HepG2 (cell line): ENCODE results near the gene TCTA. TPM values are rescaled to one million over a fixed set of nuclear protein-coding genes. Genes with fewer than 3 reads are reported as not detected.

Source experiments
- ATF7 ChIP-seq, 2 experiments: fragments of 450-650 bp in 1 of 2; sonication (generic) in 1 of 2; formaldehyde crosslinking in 1 of 2; IDR thresholded peaks; 2 replicates each; pipeline versions ENCODE4 v1.4.0 to v1.6.1; 2016 to 2020; ENCODE audit warnings: antibody characterized with exemption in 1 of 2, mild to moderate bottlenecking in 1 of 2, missing genetic modification reagents in 1 of 2
- CBX5 ChIP-seq: sonication (generic); formaldehyde crosslinking; IDR thresholded peaks from 2 replicates; pipeline ENCODE4 v1.4.0; 2020; ENCODE audit warnings: missing genetic modification reagents, borderline replicate concordance
- DMAP1 ChIP-seq: IDR thresholded peaks from 2 replicates; pipeline ENCODE4 v1.6.1; 2016
- DNMT1 ChIP-seq: sonication (generic); formaldehyde crosslinking; IDR thresholded peaks from 2 replicates; pipeline ENCODE4 v1.5.1; 2020; ENCODE audit warnings: mild to moderate bottlenecking, missing genetic modification reagents
- DNMT3B ChIP-seq: conservative IDR thresholded peaks from 2 replicates; pipeline ENCODE4 v1.6.1; 2016; ENCODE audit warnings: missing biosample characterization, control low read depth
- GLI4 ChIP-seq: sonication (generic); formaldehyde crosslinking; IDR thresholded peaks from 2 replicates; pipeline ENCODE4 v1.5.1; 2020; ENCODE audit warnings: missing genetic modification reagents, mild to moderate bottlenecking, moderate library complexity, borderline replicate concordance
- GRHL1 ChIP-seq: sonication (generic); formaldehyde crosslinking; conservative IDR thresholded peaks from 2 replicates; pipeline ENCODE4 v1.8.0; 2022; ENCODE audit warnings: missing genetic modification reagents
- JUNB ChIP-seq: sonication (generic); formaldehyde crosslinking; IDR thresholded peaks from 2 replicates; pipeline ENCODE4 v1.8.0; 2022; ENCODE audit warnings: missing genetic modification reagents, mild to moderate bottlenecking, borderline replicate concordance
- KMT2A ChIP-seq: sonication (generic); formaldehyde crosslinking; IDR thresholded peaks from 2 replicates; pipeline ENCODE4 v1.4.0; 2020; ENCODE audit warnings: missing genetic modification reagents
- NFE2L1 ChIP-seq: sonication (generic); formaldehyde crosslinking; IDR thresholded peaks from 2 replicates; pipeline ENCODE4 v1.4.0; 2020; ENCODE audit warnings: missing genetic modification reagents, mild to moderate bottlenecking, borderline replicate concordance
- RCOR2 ChIP-seq: IDR thresholded peaks from 2 replicates; pipeline ENCODE4 v1.6.1; 2016; ENCODE audit warnings: missing biosample characterization, missing genetic modification reagents
- REXO4 ChIP-seq: sonication (generic); formaldehyde crosslinking; IDR thresholded peaks from 2 replicates; pipeline ENCODE4 v1.8.0; 2022; ENCODE audit warnings: missing genetic modification reagents, mild to moderate bottlenecking, borderline replicate concordance
- RFX1 ChIP-seq: fragments of 450-650 bp; IDR thresholded peaks from 2 replicates; pipeline ENCODE4 v1.6.1; 2017
- TFAP4 ChIP-seq: sonication (generic); IDR thresholded peaks from 2 replicates; pipeline ENCODE4 v1.6.1; 2016; ENCODE audit warnings: low read depth, borderline replicate concordance
- YEATS2 ChIP-seq: sonication (generic); formaldehyde crosslinking; IDR thresholded peaks from 2 replicates; pipeline ENCODE4 v1.4.0; 2020; ENCODE audit warnings: missing genetic modification reagents, borderline replicate concordance
- ZBTB10 ChIP-seq: sonication (generic); formaldehyde crosslinking; IDR thresholded peaks from 2 replicates; pipeline ENCODE4 v1.4.0; 2020; ENCODE audit warnings: missing genetic modification reagents, borderline replicate concordance
- ZNF24 ChIP-seq: fragments of 450-650 bp; IDR thresholded peaks from 2 replicates; pipeline ENCODE4 v1.6.1; 2017; ENCODE audit warnings: antibody characterized with exemption, mild to moderate bottlenecking
- ZNF280B ChIP-seq: sonication (generic); formaldehyde crosslinking; IDR thresholded peaks from 2 replicates; pipeline ENCODE4 v1.5.0; 2020; ENCODE audit warnings: missing genetic modification reagents, mild to moderate bottlenecking, borderline replicate concordance
- ZNF382 ChIP-seq: sonication (generic); formaldehyde crosslinking; IDR thresholded peaks from 2 replicates; pipeline ENCODE4 v1.5.0; 2020; ENCODE audit warnings: missing genetic modification reagents, mild to moderate bottlenecking, borderline replicate concordance
- ZNF749 ChIP-seq: sonication (generic); formaldehyde crosslinking; IDR thresholded peaks from 2 replicates; pipeline ENCODE4 v1.8.0; 2022; ENCODE audit warnings: mild to moderate bottlenecking, missing genetic modification reagents, moderate library complexity, borderline replicate concordance
- ZNF878 ChIP-seq: sonication (generic); formaldehyde crosslinking; IDR thresholded peaks from 2 replicates; pipeline ENCODE4 v1.8.1; 2023; ENCODE audit warnings: mild to moderate bottlenecking, missing genetic modification reagents, moderate library complexity
- ZNF879 ChIP-seq: sonication (generic); formaldehyde crosslinking; IDR thresholded peaks from 2 replicates; pipeline ENCODE4 v1.8.1; 2023; ENCODE audit warnings: missing genetic modification reagents
- ZSCAN12 ChIP-seq: sonication (generic); formaldehyde crosslinking; IDR thresholded peaks from 2 replicates; pipeline ENCODE4 v1.9.0; 2021; ENCODE audit warnings: mild to moderate bottlenecking, missing genetic modification reagents
- polyA plus RNA-seq, 8 experiments: library from polyadenylated mRNA; depleted of rRNA in 3 of 8; stranded (reverse) in 7 of 8; unstranded in 1 of 8; fragments of >200 nt; fragmentation: Illumina TruSeq in 4 of 8; extraction: Trizol in 4 of 8; gene quantifications; 2 replicates each; pipeline versions ENCODE4 v1.2.1 to v1.2.3, GENCODE V29; 2011 to 2016; ENCODE audit warnings: low read depth in 4 of 8, missing spikeins in 1 of 8, mixed read lengths in 1 of 8; ENCODE audit not compliant: insufficient read depth in 1 of 8
- total RNA-seq, 5 experiments: library from RNA; depleted of rRNA; stranded (reverse); fragments of >200 nt; fragmentation: Illumina TruSeq; extraction: Trizol; gene quantifications; 2 replicates each; pipeline ENCODE4 v1.2.3, GENCODE V29; 2016; ENCODE audit warnings: low read depth in 1 of 5

The TCTA gene
- total and polyA plus RNA-seq, 2 of the 13 experiments (the other 11 are each of a cell fraction or from before 2014, with no cell fraction given), result 8.3 to 13.2 TPM

GRCh38 chr3:49422379-49423248 is 10.4 kb downstream of the TCTA start, which contains the start of gene AMT (continued):
- TF ChIP-seq NFE2L1 (CRISPR knock-in tag), result no peak
- no peak for TF ChIP-seq ZNF879 (CRISPR knock-in tag)
- no peak for TF ChIP-seq DNMT1 (CRISPR knock-in tag)
- TF ChIP-seq YEATS2 (CRISPR knock-in tag), result no peak; the same call in 1 of the 2 replicates
- no peak for TF ChIP-seq ZNF382 (CRISPR knock-in tag)
- no peak for TF ChIP-seq REXO4 (CRISPR knock-in tag)
- no peak for TF ChIP-seq ZNF24
- TF ChIP-seq GRHL1 (CRISPR knock-in tag), result no peak
- no peak for TF ChIP-seq RFX1
- no peak for TF ChIP-seq ATF7 (IDR thresholded peaks at IDR 0.05)
- TF ChIP-seq ATF7 (CRISPR knock-in tag; IDR thresholded peaks at IDR 0.05), result 0 out of 2 replicates have a peak, but pooled peaks have one; percentile 5
- TF ChIP-seq KMT2A (CRISPR knock-in tag), result peak; percentile 13; the same call in 1 of the 2 replicates
- TF ChIP-seq TFAP4, result no peak
- 0 out of 2 replicates have a peak, but pooled peaks have one; percentile 34 for TF ChIP-seq DNMT3B (CRISPR knock-in tag)
- no peak for TF ChIP-seq ZNF878 (CRISPR knock-in tag)
- TF ChIP-seq ZSCAN12 (CRISPR knock-in tag), result no peak; the same call in 1 of the 2 replicates
- no peak for TF ChIP-seq ZNF749
- no peak for TF ChIP-seq JUNB (CRISPR knock-in tag)
- TF ChIP-seq ZBTB10, result no peak
- no peak for TF ChIP-seq ZNF280B (CRISPR knock-in tag)
- no peak for TF ChIP-seq RCOR2 (CRISPR knock-in tag)
- TF ChIP-seq GLI4 (CRISPR knock-in tag), result no peak
- TF ChIP-seq CBX5 (CRISPR knock-in tag), result no peak; the same call in 1 of the 2 replicates
- TF ChIP-seq DMAP1, result peak; percentile 64
